Osteocyte (in vitro differentiated cells): ENCODE data around the gene C10orf143. TPM values are rescaled to one million over a fixed set of nuclear protein-coding genes. Genes with fewer than 3 reads are reported as not detected.

ENCODE experiments used
- DNase-seq: peaks from one replicate; pipeline ENCODE4 v3.0.0; 2021; ENCODE audit warnings: mixed read lengths; ENCODE audit not compliant: unreplicated experiment; ENCODE audit errors: extremely low spot score
- H3K27ac Mint-ChIP-seq: one replicate; pipeline ENCODE4 v1.8.0; 2021; ENCODE audit warnings: mild to moderate bottlenecking, mixed read lengths; ENCODE audit not compliant: unreplicated experiment
- H3K27me3 Mint-ChIP-seq: one replicate; pipeline ENCODE4 v1.8.0; 2021; ENCODE audit warnings: mixed read lengths; ENCODE audit not compliant: unreplicated experiment
- H3K36me3 Mint-ChIP-seq: one replicate; pipeline ENCODE4 v1.8.0; 2021; ENCODE audit warnings: mixed read lengths; ENCODE audit not compliant: unreplicated experiment
- H3K4me1 Mint-ChIP-seq: one replicate; pipeline ENCODE4 v1.8.0; 2021; ENCODE audit warnings: mixed read lengths; ENCODE audit not compliant: unreplicated experiment
- H3K4me3 Mint-ChIP-seq: one replicate; pipeline ENCODE4 v1.8.0; 2021; ENCODE audit warnings: mild to moderate bottlenecking, moderate library complexity, mixed read lengths; ENCODE audit not compliant: unreplicated experiment
- H3K9me3 Mint-ChIP-seq: one replicate; pipeline ENCODE4 v1.8.0; 2021; ENCODE audit warnings: mixed read lengths; ENCODE audit not compliant: unreplicated experiment
- total RNA-seq: library from RNA; stranded (reverse); gene quantifications from 2 replicates; pipeline ENCODE4 v1.2.1, GENCODE V29; 2021
- TF ChIP-seq, protein P1 (sequence below): fragments of 200-600 bp; sonication (generic); IDR thresholded peaks from 2 replicates; pipeline ENCODE4 v1.5.0; 2021; ENCODE audit warnings: antibody characterized with exemption, mild to moderate bottlenecking, moderate library complexity

The C10orf143 gene
- total RNA-seq, 1 donor from 2014 or later = 4.1 TPM

DNA sequence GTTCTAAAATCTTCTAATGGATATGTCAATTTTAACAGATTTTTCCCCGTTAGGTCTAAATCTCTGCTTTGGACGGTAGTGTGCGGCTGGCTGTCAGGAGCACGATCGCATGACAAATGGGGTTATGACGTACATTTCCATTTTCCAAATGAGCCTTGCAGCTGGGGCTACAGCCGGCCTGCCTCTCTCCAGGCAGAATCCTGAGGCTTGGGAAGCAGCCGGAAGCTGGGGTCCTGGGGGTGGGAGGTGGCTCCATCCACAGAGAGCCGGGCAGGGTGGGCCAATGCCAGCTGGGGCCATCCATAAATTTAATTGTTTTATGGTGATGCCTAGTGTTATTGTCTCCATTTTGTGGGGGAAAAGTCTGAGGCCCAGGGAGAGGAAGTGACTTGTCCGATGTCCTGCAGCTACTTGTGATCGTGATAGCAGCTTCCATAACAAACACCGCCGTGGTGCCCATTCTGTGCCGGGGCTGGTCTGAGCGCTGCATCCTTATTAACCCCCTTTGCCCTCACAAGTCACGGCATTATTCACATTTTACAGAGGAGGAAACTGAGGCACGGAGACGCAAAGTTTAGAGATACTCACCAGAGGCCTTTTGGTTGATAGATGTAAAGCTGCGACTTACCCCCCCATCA, 93.5 kb downstream of the C10orf143 start:
- H3K36me3 Mint-ChIP-seq = no peaks in the 10 kb centered on the region
- H3K4me3 Mint-ChIP-seq = no peak overlapping the region
- TF ChIP-seq, protein P1, sequence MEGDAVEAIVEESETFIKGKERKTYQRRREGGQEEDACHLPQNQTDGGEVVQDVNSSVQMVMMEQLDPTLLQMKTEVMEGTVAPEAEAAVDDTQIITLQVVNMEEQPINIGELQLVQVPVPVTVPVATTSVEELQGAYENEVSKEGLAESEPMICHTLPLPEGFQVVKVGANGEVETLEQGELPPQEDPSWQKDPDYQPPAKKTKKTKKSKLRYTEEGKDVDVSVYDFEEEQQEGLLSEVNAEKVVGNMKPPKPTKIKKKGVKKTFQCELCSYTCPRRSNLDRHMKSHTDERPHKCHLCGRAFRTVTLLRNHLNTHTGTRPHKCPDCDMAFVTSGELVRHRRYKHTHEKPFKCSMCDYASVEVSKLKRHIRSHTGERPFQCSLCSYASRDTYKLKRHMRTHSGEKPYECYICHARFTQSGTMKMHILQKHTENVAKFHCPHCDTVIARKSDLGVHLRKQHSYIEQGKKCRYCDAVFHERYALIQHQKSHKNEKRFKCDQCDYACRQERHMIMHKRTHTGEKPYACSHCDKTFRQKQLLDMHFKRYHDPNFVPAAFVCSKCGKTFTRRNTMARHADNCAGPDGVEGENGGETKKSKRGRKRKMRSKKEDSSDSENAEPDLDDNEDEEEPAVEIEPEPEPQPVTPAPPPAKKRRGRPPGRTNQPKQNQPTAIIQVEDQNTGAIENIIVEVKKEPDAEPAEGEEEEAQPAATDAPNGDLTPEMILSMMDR = no peak
- H3K27me3 Mint-ChIP-seq = no peaks in the 10 kb centered on the region
- H3K4me1 Mint-ChIP-seq = no peaks in the 10 kb centered on the region
- no peak overlapping the region for H3K27ac Mint-ChIP-seq
- H3K9me3 Mint-ChIP-seq = no peaks in the 10 kb centered on the region
- peak; percentile 80 for DNase-seq

DNA sequence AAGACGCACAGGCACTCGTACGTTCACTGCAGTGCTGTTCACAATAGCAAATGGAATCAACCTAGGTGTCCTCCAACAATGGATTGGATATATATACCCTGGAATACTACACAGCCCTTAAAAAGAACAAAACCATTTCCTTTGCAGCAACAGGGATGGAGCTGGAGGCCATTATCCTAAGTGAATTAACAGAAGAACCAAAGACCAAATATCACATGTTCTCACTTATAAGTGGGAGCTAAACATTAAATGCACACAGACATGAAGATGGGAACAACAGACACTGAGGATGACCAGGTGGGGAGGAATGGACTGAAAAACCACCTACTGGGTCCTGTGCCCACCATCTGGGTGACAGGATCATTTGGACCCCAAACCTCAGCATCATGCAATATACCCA, 94.5 kb downstream of the C10orf143 start:
- Mint-ChIP-seq H3K36me3 (no peaks in the 10 kb centered on the region), H3K27me3 (no peaks in the 10 kb centered on the region), H3K4me1 (no peaks in the 10 kb centered on the region), H3K9me3 (no peaks in the 10 kb centered on the region), H3K27ac (no peak overlapping the region), H3K4me3 (no peak overlapping the region)
- TF ChIP-seq, protein P1 = no peak
- no peak for DNase-seq

DNA sequence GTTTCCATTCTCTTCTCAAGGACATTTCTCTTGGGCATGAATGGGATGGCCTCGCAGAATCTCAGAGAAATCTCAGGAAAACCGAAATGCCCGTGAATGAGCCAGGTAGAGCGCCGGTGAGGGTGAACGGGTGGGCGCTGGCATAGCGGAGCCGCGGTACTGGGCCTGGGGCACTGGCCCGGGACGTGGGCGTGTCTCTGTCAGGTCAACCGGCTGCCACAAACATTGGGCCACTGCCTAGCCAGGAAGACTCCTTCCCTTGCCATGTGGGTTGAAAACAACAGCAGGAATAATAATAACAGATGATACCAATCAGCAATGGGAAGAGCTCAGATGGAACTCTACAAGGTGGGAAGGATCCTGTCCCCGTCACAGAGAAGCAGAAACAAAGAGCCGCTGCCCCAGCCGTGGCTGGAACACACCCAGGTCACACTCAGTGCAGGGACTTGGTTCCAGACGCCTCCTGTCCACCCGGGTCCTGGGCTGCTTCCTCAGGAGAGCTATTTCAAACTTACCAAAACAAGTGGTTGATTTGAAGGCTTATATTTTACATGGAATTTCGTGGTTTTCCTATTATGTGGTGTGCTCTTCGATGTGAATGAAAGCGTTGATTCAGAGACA, 95.4 kb downstream of the C10orf143 start:
- Mint-ChIP-seq H3K9me3 (no peaks in the 10 kb centered on the region), H3K36me3 (no peaks in the 10 kb centered on the region), H3K27ac (no peak overlapping the region), H3K4me1 (no peaks in the 10 kb centered on the region), H3K27me3 (no peaks in the 10 kb centered on the region), H3K4me3 (no peak overlapping the region)
- TF ChIP-seq, protein P1 = no peak
- peak; percentile 71 for DNase-seq

GRCh38 chr10:130014263-130015074, 96.2 kb downstream of the C10orf143 start:
- no peaks in the 10 kb centered on the region for H3K36me3 Mint-ChIP-seq
- no peaks in the 10 kb centered on the region for H3K4me1 Mint-ChIP-seq
- H3K27ac Mint-ChIP-seq = no peak overlapping the region
- H3K27me3 Mint-ChIP-seq = no peaks in the 10 kb centered on the region
- H3K4me3 Mint-ChIP-seq = no peak overlapping the region
- H3K9me3 Mint-ChIP-seq = no peaks in the 10 kb centered on the region
- TF ChIP-seq, protein P1 = no peak
- peak; percentile 82 for DNase-seq

Other genes starting within 250 kb of the C10orf143 start
- 0.59 and 0.63 TPM in 2 replicates for gene EBF3, start 146.6 kb downstream of the C10orf143 start, total RNA-seq
- gene GLRX3, start 25.6 kb upstream of the C10orf143 start, total RNA-seq = 58.7 and 61.2 TPM in 2 replicates